Activated CD4-positive, alpha-beta T cell treated with anti-CD3 and anti-CD28 coated beads, Interleukin-2, Interleukin-6, amounts not matched to agents 100 ng/mL and 50 ng/mL, durations not matched to agents 16 hours and 8 hours (primary cell): ENCODE data around the gene DPH7.
"Not testable (repeated sequence)": the region's sequence is repeated elsewhere in the genome, so short reads cannot be mapped to it uniquely, and the experiment has no call there.

ENCODE experiments used
- DNase-seq: peaks from one replicate; pipeline ENCODE4 v3.0.0-alpha.2; 2020

DPH7 gene

GRCh38 chr9:137580209-137580953, 1.7 kb upstream of the DPH7 start:
- DNase-seq = no peak

DNA sequence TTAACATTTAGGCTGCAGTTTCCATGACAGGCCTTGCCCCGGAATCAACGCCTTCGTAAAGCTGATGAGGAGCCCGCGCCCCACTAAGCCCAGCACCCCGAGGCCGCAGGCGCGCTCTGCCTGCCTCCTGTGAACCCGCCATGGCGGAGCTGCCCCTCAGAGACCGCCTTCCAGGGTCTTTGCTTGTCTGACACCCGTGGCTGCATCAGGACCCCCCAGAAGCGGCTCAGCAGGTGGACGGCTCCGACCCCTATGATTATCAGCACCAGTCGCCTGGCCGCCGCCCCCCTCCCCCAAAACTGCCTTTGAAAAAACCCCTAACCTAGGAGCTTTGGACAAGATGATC, 507 bp upstream of the DPH7 start:
- DNase-seq = no peak

DNA sequence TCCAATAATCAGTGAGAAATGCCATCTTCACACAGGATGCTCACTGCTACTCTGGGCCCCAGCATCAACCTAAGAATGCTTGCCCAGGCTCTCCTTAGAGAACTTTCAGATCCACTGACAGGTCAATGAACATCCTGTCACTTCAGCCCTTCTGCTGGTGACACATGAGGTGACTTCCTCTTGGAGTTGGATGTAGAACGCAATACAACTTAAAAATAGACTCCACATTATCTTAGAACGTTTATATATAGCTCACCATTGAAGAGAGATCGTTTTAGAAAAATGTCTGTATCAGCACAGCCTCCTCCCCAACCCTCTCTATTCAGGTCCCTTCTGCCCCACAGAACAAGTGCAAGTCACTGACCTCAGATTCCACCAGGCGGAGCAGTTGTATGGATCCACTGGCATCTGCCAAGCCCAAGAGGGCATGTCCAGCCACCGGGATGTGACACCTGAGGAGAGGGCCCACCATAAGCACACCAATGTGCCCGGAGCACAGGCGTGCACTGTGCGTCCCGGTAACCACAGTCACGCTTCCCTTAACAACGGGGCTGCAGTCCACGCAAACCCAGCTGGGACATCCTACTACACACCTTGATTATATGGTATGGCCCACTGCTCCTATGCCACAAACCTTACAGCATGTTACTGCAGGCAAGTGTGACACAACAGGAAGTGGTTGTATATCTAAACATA, 2.9 kb downstream of the DPH7 start:
- DNase-seq = no peak

DNA sequence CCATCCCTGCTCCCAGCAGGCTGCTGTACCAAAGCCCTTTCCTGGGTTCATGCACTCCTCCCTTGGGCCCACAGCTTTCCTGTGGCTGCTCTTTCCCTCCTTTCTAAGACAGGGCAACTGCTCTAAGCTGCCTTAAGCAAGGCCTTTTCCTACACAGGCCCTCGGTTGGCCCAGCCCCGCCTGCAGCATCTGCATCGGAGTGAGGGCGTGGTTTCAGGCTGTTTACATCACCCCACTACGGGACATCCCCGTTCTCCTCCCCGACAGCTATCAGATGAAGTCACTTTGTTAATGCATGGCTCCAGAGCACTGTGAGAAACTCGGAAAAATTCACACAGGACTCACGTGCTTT, 3.4 kb downstream of the DPH7 start:
- peak; percentile 40 for DNase-seq

DNA sequence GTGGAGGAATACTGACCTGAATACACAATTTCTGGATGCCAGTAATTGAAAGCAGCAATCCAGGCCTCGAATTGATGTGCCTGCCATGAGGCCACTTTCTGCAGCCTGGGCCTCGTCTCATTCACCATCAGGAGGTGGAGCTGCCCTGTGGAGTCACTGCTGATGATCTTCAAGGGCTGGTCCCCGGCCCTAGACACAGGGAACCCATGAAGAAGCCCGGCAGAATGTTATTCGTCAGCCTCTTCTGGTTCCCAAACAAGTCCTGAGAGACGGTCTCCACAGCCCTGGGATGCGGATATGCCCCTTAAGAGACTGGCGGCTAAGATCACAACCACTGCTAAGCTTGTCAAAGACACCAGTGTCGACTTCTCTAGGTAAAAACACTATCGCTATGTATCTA, 4.5 kb downstream of the DPH7 start:
- DNase-seq = no peak

GRCh38 chr9:137570566-137570965, 8.2 kb downstream of the DPH7 start:
- DNase-seq = no peak

GRCh38 chr9:137569609-137570203, 9.0 kb downstream of the DPH7 start:
- DNase-seq = no peak

DNA sequence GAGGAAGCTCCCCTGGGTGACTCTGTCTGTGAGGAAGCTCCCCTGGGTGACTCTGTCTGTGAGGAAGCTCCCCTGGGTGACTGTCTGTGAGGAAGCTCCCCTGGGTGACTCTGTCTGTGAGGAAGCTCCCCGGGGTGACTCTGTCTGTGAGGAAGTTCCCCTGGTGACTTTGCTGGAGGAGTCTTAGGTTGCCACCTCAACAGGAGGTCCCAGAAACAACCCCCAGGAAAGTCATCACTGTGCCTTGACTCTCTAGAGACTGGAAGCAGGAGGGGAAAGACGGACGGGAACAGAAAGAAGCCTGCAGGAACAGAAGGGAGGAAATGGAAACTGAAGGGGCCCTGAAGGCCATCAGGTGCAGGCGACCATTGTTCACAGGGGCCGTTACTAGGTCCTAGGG, 10.3 kb downstream of the DPH7 start:
- not testable (repeated sequence) for DNase-seq

GRCh38 chr9:137564817-137565411, 13.8 kb downstream of the DPH7 start:
- no peak for DNase-seq

GRCh38 chr9:137564134-137564533, 14.6 kb downstream of the DPH7 start:
- no peak for DNase-seq

- no peak for DNase-seq
Measured at GRCh38 chr9:137558127-137558526, 20.6 kb downstream of the DPH7 start.

DNA sequence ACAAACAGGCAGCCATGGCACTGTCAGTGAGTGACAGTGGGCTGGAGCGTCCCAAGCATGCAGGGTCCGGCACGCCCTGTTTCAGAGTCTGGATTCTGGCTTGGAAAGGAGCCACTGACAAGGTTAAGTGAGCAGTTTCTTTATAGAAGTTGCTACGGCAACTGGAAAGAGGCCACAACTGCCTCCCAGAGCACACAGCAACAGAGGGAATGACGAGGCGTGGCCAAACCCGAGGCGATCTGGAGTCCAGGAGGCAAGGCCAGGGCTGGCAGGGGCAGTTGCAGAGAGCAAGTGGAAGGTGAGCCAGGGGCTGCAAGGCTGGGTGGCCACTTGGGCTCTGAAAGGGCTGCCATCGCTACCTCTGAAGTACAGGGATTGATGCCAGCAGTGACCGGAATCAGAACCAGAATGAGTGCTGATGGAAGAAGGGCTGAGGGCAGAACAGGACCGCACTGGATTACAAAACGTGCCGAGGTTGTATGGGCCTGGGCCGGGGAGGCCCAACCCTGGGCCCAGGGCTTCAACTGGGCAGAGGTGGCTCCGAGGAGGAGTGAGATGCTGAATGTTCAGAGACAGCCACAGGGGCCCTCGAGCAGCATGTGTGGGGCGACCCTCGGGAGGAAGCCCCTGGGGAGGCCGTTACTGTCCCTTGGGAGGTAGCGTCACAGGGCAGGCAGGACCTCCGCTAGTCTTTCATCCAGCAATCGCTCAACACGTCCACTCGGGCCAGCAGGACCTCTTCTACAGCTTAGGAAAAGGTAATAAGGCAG, 22.5 kb downstream of the DPH7 start:
- no peak for DNase-seq

DNA sequence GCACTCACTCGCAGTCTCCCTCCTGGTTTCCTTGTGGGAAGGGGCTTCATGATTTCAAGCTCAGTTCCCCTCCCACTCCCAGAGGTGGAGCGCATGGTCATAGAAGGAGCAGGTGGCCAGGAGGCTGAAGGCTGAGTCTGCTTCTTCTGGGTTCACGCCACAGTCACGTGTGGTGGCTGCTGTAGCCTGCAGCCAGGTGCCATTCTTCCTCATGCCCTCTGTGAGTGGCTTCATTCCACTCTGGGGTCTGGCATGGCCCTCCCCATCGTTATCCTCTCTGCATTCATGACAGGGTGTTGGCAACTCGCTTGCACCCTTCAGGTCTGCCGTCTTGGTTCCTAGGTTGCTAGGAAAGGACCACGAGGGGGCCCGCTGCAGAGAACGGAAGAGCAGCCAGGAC, 23.5 kb downstream of the DPH7 start:
- DNase-seq = no peak

DNA sequence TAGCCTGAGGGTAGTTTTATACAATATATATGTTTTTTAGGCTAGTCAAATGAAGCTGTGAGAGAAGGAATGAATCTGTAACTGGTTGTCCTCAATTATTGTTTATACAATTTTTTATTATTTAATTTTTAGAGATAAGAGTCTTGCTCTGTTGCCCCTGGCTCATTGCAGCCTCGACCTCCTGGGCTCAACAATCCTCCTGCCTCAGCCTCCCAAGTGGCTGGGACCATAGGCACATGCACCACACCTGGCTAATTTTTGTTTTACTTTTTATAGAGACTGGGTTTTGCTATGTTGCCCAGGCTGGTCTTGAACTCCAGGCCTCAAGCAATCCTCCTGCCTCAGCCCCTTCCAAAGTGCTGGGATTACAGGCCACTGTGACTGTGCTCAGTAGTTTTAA, 24.4 kb downstream of the DPH7 start:
- no peak for DNase-seq

GRCh38 chr9:137553654-137554053, 25.1 kb downstream of the DPH7 start:
- not testable (repeated sequence) for DNase-seq

- no peak for DNase-seq
Measured at GRCh38 chr9:137552022-137552768, 26.5 kb downstream of the DPH7 start.

- peak; percentile 94 for DNase-seq
Measured at GRCh38 chr9:137551264-137552021, 27.3 kb downstream of the DPH7 start, which contains the start of gene MRPL41. Gene MRPL41 (plus strand): TSS chr9:137551879. CDS start chr9:137552082, 203 bp downstream.

DNA sequence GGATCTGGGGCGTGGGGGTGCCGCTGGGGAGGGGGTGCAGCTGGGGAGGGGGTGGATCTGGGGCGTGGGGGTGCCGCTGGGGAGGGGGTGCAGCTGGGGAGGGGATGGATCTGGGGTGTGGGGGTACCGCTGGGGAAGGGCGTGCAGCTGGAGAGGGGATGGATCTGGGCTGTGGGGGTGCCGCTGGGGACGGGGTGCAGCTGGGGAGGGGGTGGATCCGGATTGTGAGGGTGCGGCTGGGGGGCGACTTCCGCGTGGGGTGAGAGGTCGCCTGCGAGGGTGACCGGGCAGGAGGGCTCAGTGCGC, 27.8 kb downstream of the DPH7 start:
- DNase-seq = not testable (repeated sequence)

DNA sequence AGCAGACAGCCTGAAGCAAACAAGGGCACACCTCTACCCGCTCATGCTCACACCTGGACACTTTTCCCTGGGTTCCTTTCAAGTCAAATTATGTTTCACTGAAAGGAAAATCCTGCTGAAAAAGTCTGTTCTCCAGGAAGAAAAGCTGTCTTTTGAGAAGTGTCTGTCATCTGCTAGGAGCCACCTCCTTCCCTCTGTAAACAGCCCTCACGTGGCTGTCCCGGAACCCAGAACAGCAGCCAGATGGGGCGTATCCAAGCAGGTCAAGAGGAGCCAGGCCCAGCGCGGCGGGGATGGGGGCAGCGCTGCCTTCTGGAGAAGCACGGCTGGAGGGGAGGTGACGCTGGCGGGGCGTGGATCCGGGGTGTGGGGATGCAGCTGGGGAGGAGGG, 28.5 kb downstream of the DPH7 start, which contains the start of gene PNPLA7:
TSS of gene PNPLA7 (minus strand) at position 172 of the 391 bp plus-strand sequence. CDS start 205 bp downstream, outside the sequence.
- peak; percentile 51 for DNase-seq

- DNase-seq = no peak
Measured at GRCh38 chr9:137547687-137548543, 30.8 kb downstream of the DPH7 start.

DNA sequence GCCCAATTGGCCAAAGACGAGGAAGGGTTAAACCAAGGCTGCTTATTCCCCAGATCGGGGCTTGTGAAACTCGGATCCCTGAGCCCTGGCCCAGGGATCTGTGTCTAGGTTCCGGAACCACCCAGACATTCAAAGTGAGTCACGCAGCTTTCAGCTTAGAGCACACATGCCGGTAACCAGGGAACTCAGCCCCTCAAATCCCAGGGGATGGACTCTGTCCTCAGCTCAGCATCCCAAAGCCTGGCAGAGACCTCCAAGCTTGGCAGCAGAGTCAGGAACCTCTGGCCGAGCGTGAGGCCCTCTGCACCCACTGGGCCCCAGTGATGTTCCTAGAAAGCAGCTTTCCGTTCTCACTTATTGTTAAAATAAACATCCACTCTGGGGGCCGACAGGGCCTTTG, 33.6 kb downstream of the DPH7 start:
- no peak for DNase-seq
